HCT116 (cell line): ENCODE data around the gene ZNF398. TPM values are rescaled to one million over a fixed set of nuclear protein-coding genes. Genes with fewer than 3 reads are reported as not detected.

Experiments used
- ATAC-seq: fragments of 200-7000 bp; cut with Tn5 transposase; 2 replicates; pipeline ENCODE4 v1.9.1; 2020; ENCODE audit warnings: mild to moderate bottlenecking, moderate library complexity
- BruUV-seq: library from RNA; stranded (reverse); fragments of 400-500 nt; replicated peaks from 2 replicates; lab custom pipeline; 2021; lab: Mats Ljungman, UMichigan
- CTCF ChIA-PET: fragments of 300-600 bp; sonication (Branson Sonifier 250); formaldehyde crosslinking; loops from one replicate; lab custom pipeline; 2021; ENCODE audit warnings: antibody characterized with exemption; lab: Charles Lee
- POLR2A ChIA-PET: fragments of 300-600, 350-600 bp; sonication (Branson Sonifier 250); formaldehyde crosslinking; loops from one replicate; lab custom pipeline; 2021; ENCODE audit warnings: antibody characterized with exemption; lab: Charles Lee
- RAD21 ChIA-PET, 2 experiments: fragments of 300-600 bp; sonication (Branson Sonifier 250); formaldehyde crosslinking; loops; one replicate each; lab custom pipeline; 2023; ENCODE audit warnings: low total read pairs in 2 of 2; ENCODE audit not compliant: uncharacterized antibody in 2 of 2, unreplicated experiment in 2 of 2, low non-redundant PET in 1 of 2; lab: Charles Lee
- DNase-seq: peaks from one replicate; pipeline ENCODE4 v3.0.0-alpha.2; 2010; ENCODE audit warnings: low read depth, low spot score
- H2AFZ ChIP-seq: fragments of 200-600 bp; shearing (Covaris generic), sonication (generic); 2 replicates; pipeline ENCODE4 v1.6.1; 2017; ENCODE audit warnings: low read depth, mixed run types, mixed read lengths, antibody characterized with exemption, low read length; ENCODE audit not compliant: poor library complexity, severe bottlenecking
- H3K27ac ChIP-seq: 2 replicates; pipeline ENCODE4 v1.5.1; 2012; ENCODE audit warnings: low read depth, low read length
- H3K27me3 ChIP-seq: fragments of 200-600 bp; sonication (generic); 2 replicates; pipeline ENCODE4 v1.6.1; 2016; ENCODE audit warnings: mixed run types, low read length, mixed read lengths; ENCODE audit not compliant: insufficient read depth
- H3K36me3 ChIP-seq, 2 experiments: fragments of 200-500 bp in 1 of 2; fragments of 200-600 bp in 1 of 2; sonication (Bioruptor generic) in 1 of 2; sonication (generic) in 1 of 2; 2 replicates each; pipeline versions ENCODE4 v1.5.1 to v1.6.1; 2014 to 2016; ENCODE audit warnings: low read length in 2 of 2, inconsistent platforms in 1 of 2, mixed read lengths in 1 of 2, mixed run types in 1 of 2; ENCODE audit not compliant: insufficient read depth in 2 of 2, control insufficient read depth in 1 of 2
- H3K4me1 ChIP-seq, 2 experiments: fragments of 200-600 bp in 1 of 2; sonication (generic) in 1 of 2; 2 replicates each; pipeline versions ENCODE4 v1.5.1 to v1.6.1; 2012 to 2017; ENCODE audit warnings: low read length in 2 of 2, inconsistent platforms in 1 of 2, mild to moderate bottlenecking in 1 of 2, mixed read lengths in 1 of 2, mixed run types in 1 of 2, moderate library complexity in 1 of 2; ENCODE audit not compliant: insufficient read depth in 2 of 2, control insufficient read depth in 1 of 2
- H3K4me2 ChIP-seq: fragments of 200-600 bp; sonication (generic); 2 replicates; pipeline ENCODE4 v1.6.1; 2017; ENCODE audit warnings: mixed run types, low read length, mixed read lengths
- H3K4me3 ChIP-seq, 2 experiments: fragments of 200-600 bp in 1 of 2; sonication (generic) in 1 of 2; replicated peaks in 1 of 2; 2 replicates each; pipeline ENCODE4 v1.5.1; 2011 to 2016; ENCODE audit warnings: low read length in 2 of 2, control low read depth in 1 of 2, low read depth in 1 of 2, mild to moderate bottlenecking in 1 of 2, mixed read lengths in 1 of 2, mixed run types in 1 of 2
- H3K79me2 ChIP-seq: fragments of 200-600 bp; sonication (generic); 2 replicates; pipeline ENCODE4 v1.6.1; 2017; ENCODE audit warnings: mild to moderate bottlenecking, mixed run types, low read length, moderate library complexity, mixed read lengths; ENCODE audit not compliant: insufficient read depth
- H3K9ac ChIP-seq: fragments of 200-600 bp; sonication (generic); 2 replicates; pipeline ENCODE4 v1.6.1; 2016; ENCODE audit warnings: low read length, mixed read lengths
- H3K9me2 ChIP-seq: fragments of 200-600 bp; sonication (generic), shearing (Covaris generic); 2 replicates; pipeline ENCODE4 v1.6.1; 2017; ENCODE audit warnings: mixed run types, mild to moderate bottlenecking, moderate library complexity; ENCODE audit not compliant: insufficient read depth
- H3K9me3 ChIP-seq, 2 experiments: fragments of 200-500 bp in 1 of 2; fragments of 200-600 bp in 1 of 2; sonication (Bioruptor generic) in 1 of 2; sonication (generic) in 1 of 2; 2 replicates each; pipeline ENCODE4 v1.6.1; 2014 to 2017; ENCODE audit warnings: low read length in 2 of 2, mixed read lengths in 2 of 2, inconsistent platforms in 1 of 2, low read depth in 1 of 2, mild to moderate bottlenecking in 1 of 2, mixed run types in 1 of 2, moderate library complexity in 1 of 2; ENCODE audit not compliant: control insufficient read depth in 1 of 2, insufficient read depth in 1 of 2
- H4K20me1 ChIP-seq: fragments of 200-600 bp; sonication (generic), shearing (Covaris generic); 2 replicates; pipeline ENCODE4 v1.6.1; 2017; ENCODE audit warnings: mixed run types, mild to moderate bottlenecking, moderate library complexity; ENCODE audit not compliant: insufficient read depth
- CEBPB ChIP-seq: IDR thresholded peaks from 2 replicates; pipeline ENCODE4 v1.6.1; 2012; ENCODE audit warnings: low read depth
- EZH2 ChIP-seq: fragments of 200-600 bp; sonication (generic); IDR thresholded peaks from 2 replicates; pipeline ENCODE4 v1.6.1; 2017; ENCODE audit warnings: antibody characterized with exemption, mixed run types
- POLR2AphosphoS5 ChIP-seq: IDR thresholded peaks from 2 replicates; pipeline ENCODE4 v1.6.1; 2011; ENCODE audit warnings: mild to moderate bottlenecking, low read depth, low read length, moderate library complexity
- RAD21 ChIP-seq: IDR thresholded peaks from 2 replicates; pipeline ENCODE4 v1.6.1; 2012; ENCODE audit warnings: low read depth, mild to moderate bottlenecking
- YY1 ChIP-seq: IDR thresholded peaks from 2 replicates; pipeline ENCODE4 v1.6.1; 2011; ENCODE audit warnings: low read length, low read depth, moderate library complexity, mild to moderate bottlenecking; ENCODE audit not compliant: insufficient replicate concordance; ENCODE audit errors: extremely low read depth
- ZNF274 ChIP-seq: fragments of 200-500 bp; sonication (Bioruptor generic); IDR thresholded peaks from 2 replicates; pipeline ENCODE4 v1.6.1; 2014; ENCODE audit warnings: mild to moderate bottlenecking, low read depth, low read length, inconsistent platforms
- intact Hi-C: fragments of 100-400 bp; cut with micrococcal nuclease; formaldehyde crosslinking; loops from 2 replicates; pipeline ENCODE4 v1.10.0; 2022
- total RNA-seq: library from RNA; stranded (reverse); gene quantifications from one replicate; pipeline ENCODE4 v1.2.1, GENCODE V29; 2021; ENCODE audit not compliant: unreplicated experiment

ZNF398 gene
- total RNA-seq, 1 experiment from 2014 or later: 14.1 TPM

- no peak for ATAC-seq
Measured at GRCh38 chr7:149175150-149175549, 27.9 kb downstream of the ZNF398 start.

DNA sequence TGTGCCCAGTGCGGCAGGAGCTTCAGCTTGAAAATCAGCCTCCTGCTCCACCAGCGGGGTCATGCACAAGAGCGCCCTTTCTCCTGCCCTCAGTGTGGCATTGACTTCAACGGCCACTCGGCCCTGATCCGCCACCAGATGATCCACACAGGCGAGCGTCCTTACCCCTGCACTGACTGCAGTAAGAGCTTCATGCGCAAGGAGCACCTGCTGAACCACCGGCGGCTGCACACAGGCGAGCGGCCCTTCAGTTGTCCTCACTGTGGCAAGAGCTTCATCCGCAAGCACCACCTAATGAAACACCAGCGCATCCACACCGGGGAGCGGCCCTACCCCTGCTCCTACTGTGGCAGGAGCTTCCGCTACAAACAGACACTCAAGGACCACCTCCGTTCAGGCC is 32.0 kb downstream of the ZNF398 start:
- no peaks in the 10 kb centered on the region for H3K79me2 ChIP-seq
- no peak overlapping the region for H3K9ac ChIP-seq
- no peak for DNase-seq
- H2AFZ ChIP-seq: no peak overlapping the region
- TF ChIP-seq YY1 (no peak), RAD21 (no peak), EZH2 (no peak), CEBPB (no peak), POLR2AphosphoS5 (no peak)
- H3K36me3 ChIP-seq: peaks cover 4 to 38% of the 10 kb centered on the region in 2 experiments; a peak in 3 of 4 replicates
- intact Hi-C loops: no loop called here
- no TSS peak for BruUV-seq
- ChIA-PET POLR2A (no interaction called here), RAD21 (no interaction called here), CTCF (no interaction called here)
- no peaks in the 10 kb centered on the region for H3K9me2 ChIP-seq
- H3K4me1 ChIP-seq: no peaks in the 10 kb centered on the region
- no peak overlapping the region for H3K4me3 ChIP-seq
- H3K9me3 ChIP-seq: no peaks in the 10 kb centered on the region
- no peaks in the 10 kb centered on the region for H3K27me3 ChIP-seq
- H3K4me2 ChIP-seq: no peak overlapping the region
- ATAC-seq: no peak
- no peaks in the 10 kb centered on the region for H4K20me1 ChIP-seq
- H3K27ac ChIP-seq: no peak overlapping the region

More at GRCh38 chr7:149175150-149175549, 27.9 kb downstream of the ZNF398 start:
- Histone ChIP-seq H3K9ac (no peak overlapping the region), H3K9me2 (no peaks in the 10 kb centered on the region), H2AFZ (no peak overlapping the region), H4K20me1 (no peaks in the 10 kb centered on the region), H3K27me3 (no peaks in the 10 kb centered on the region), H3K4me2 (no peak overlapping the region), H3K79me2 (no peaks in the 10 kb centered on the region), H3K4me3 (no peak overlapping the region), H3K36me3 (peaks cover 4 to 40% of the 10 kb centered on the region in 2 experiments; a peak in 3 of 4 replicates), H3K27ac (no peak overlapping the region), H3K9me3 (no peaks in the 10 kb centered on the region), H3K4me1 (no peaks in the 10 kb centered on the region)
- ChIA-PET POLR2A (no interaction called here), RAD21 (no interaction called here), CTCF (interaction anchor here (1.3 kb wide), 1 partner anchor 20 kb away, joined by 3 read pairs; the partner anchor contains the start of gene ZNF282)
- intact Hi-C loops: no loop called here
- BruUV-seq: no TSS peak
- no peak for DNase-seq
- TF ChIP-seq ZNF274 (no peak), YY1 (no peak), CEBPB (no peak)
